ENCODE measurements around the gene CDS2. TPM values are rescaled to one million over a fixed set of nuclear protein-coding genes. Genes with fewer than 3 reads are reported as not detected.
A peak's percentile ranks its signal among the peaks of the same experiment; 100 is the strongest.

Gene CDS2
- total and polyA plus RNA-seq, 2 of the 13 experiments (the other 11 are each of a cell fraction or from before 2014, with no cell fraction given), result 81.3 to 153 TPM

DNA sequence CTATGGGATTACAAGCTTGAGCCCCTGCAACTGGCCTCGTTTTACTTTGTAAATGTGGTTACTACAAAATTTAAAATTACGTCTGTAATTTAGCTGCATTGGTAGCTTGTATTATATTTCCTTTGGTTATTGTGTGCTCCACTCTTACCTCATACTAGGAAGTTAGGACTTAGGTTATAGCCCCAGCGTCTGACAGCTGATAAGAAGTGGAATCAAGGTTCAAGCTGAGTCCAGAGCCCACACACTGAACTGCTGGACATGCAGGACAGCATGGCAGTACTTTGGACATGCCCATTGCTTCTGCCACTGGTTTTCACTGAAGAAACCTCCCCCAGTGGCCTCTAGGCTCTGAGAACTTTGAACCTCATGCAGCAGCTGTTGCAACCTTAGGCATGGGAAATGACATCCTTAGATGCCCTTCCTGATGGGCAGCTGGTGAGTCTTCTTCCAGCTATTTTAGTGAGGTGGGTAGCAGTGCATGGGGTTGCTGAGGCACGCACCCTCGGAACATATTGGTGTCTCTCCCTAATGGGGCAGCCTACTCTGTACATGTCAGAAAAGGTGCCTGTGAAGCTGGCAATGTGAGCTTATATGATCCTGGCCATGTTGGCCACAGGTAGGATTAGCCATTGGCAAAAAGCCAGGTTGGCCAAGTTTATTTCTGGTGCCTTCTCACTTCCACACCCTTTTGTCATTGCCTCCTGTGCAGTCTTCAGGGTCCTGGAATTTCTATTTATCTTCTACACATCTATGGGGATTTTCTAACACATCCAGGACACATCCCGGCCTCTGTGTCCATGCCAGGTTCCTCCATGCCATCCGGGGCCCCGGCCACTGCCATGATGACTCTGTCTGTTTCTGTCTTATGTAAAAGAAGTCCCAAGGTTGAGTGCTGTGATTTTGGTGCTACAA, 85.3 kb downstream of the CDS2 start (continued):
- TF ChIP-seq, protein P1, sequence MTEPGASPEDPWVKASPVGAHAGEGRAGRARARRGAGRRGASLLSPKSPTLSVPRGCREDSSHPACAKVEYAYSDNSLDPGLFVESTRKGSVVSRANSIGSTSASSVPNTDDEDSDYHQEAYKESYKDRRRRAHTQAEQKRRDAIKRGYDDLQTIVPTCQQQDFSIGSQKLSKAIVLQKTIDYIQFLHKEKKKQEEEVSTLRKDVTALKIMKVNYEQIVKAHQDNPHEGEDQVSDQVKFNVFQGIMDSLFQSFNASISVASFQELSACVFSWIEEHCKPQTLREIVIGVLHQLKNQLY (CRISPR knock-in tag; IDR thresholded peaks at IDR 0.05), result peak; percentile 84
- TF ChIP-seq RFXANK (CRISPR knock-in tag; IDR thresholded peaks at IDR 0.05) (no peak), KAT2B (IDR thresholded peaks at IDR 0.05; ENCODE audit: borderline replicate concordance, low read depth, low read length) (no peak), MYNN (CRISPR knock-in tag; IDR thresholded peaks at IDR 0.05; ENCODE audit: low read depth) (no peak), NCOA2 (CRISPR knock-in tag; IDR thresholded peaks at IDR 0.05) (peak; percentile 66), MED1 (CRISPR knock-in tag; IDR thresholded peaks at IDR 0.05) (peak; percentile 84), ZSCAN31 (CRISPR knock-in tag; IDR thresholded peaks at IDR 0.05; ENCODE audit: low read depth) (0 out of 2 replicates have a peak, but pooled peaks have one; percentile 53), REL (CRISPR knock-in tag; conservative IDR thresholded peaks at IDR 0.05) (no peak), EP300 (IDR thresholded peaks at IDR 0.05; ENCODE audit: low read depth in 2 of 2, low read length in 2 of 2) (peak; percentile 77 to 87), EP300 (CRISPR knock-in tag; IDR thresholded peaks at IDR 0.05; ENCODE audit: borderline replicate concordance) (peak; percentile 71; the same call in 1 of the 2 replicates), ZNF772 (CRISPR knock-in tag; IDR thresholded peaks at IDR 0.05) (0 out of 2 replicates have a peak, but pooled peaks have one; percentile 22), ZNF234 (CRISPR knock-in tag; conservative IDR thresholded peaks at IDR 0.05) (no peak), RCOR2 (CRISPR knock-in tag; IDR thresholded peaks at IDR 0.05) (peak; percentile 79), SIX1 (CRISPR knock-in tag; IDR thresholded peaks at IDR 0.05; ENCODE audit: borderline replicate concordance) (0 out of 2 replicates have a peak, but pooled peaks have one; percentile 21), MTF1 (CRISPR knock-in tag; IDR thresholded peaks at IDR 0.05) (no peak), AHR (CRISPR knock-in tag; IDR thresholded peaks at IDR 0.05) (no peak)
- TF ChIP-seq, protein P2, sequence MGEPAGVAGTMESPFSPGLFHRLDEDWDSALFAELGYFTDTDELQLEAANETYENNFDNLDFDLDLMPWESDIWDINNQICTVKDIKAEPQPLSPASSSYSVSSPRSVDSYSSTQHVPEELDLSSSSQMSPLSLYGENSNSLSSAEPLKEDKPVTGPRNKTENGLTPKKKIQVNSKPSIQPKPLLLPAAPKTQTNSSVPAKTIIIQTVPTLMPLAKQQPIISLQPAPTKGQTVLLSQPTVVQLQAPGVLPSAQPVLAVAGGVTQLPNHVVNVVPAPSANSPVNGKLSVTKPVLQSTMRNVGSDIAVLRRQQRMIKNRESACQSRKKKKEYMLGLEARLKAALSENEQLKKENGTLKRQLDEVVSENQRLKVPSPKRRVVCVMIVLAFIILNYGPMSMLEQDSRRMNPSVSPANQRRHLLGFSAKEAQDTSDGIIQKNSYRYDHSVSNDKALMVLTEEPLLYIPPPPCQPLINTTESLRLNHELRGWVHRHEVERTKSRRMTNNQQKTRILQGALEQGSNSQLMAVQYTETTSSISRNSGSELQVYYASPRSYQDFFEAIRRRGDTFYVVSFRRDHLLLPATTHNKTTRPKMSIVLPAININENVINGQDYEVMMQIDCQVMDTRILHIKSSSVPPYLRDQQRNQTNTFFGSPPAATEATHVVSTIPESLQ (CRISPR knock-in tag; conservative IDR thresholded peaks at IDR 0.05), result no peak
- TF ChIP-seq, protein P3, sequence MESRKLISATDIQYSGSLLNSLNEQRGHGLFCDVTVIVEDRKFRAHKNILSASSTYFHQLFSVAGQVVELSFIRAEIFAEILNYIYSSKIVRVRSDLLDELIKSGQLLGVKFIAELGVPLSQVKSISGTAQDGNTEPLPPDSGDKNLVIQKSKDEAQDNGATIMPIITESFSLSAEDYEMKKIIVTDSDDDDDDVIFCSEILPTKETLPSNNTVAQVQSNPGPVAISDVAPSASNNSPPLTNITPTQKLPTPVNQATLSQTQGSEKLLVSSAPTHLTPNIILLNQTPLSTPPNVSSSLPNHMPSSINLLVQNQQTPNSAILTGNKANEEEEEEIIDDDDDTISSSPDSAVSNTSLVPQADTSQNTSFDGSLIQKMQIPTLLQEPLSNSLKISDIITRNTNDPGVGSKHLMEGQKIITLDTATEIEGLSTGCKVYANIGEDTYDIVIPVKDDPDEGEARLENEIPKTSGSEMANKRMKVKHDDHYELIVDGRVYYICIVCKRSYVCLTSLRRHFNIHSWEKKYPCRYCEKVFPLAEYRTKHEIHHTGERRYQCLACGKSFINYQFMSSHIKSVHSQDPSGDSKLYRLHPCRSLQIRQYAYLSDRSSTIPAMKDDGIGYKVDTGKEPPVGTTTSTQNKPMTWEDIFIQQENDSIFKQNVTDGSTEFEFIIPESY (CRISPR knock-in tag; IDR thresholded peaks at IDR 0.05), result peak; percentile 47; the same call in 1 of the 2 replicates
- TF ChIP-seq, protein P4, sequence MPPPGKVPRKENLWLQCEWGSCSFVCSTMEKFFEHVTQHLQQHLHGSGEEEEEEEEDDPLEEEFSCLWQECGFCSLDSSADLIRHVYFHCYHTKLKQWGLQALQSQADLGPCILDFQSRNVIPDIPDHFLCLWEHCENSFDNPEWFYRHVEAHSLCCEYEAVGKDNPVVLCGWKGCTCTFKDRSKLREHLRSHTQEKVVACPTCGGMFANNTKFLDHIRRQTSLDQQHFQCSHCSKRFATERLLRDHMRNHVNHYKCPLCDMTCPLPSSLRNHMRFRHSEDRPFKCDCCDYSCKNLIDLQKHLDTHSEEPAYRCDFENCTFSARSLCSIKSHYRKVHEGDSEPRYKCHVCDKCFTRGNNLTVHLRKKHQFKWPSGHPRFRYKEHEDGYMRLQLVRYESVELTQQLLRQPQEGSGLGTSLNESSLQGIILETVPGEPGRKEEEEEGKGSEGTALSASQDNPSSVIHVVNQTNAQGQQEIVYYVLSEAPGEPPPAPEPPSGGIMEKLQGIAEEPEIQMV (CRISPR knock-in tag; IDR thresholded peaks at IDR 0.05; ENCODE audit: low read depth), result 0 out of 2 replicates have a peak, but pooled peaks have one; percentile 64
- TF ChIP-seq, protein P5, sequence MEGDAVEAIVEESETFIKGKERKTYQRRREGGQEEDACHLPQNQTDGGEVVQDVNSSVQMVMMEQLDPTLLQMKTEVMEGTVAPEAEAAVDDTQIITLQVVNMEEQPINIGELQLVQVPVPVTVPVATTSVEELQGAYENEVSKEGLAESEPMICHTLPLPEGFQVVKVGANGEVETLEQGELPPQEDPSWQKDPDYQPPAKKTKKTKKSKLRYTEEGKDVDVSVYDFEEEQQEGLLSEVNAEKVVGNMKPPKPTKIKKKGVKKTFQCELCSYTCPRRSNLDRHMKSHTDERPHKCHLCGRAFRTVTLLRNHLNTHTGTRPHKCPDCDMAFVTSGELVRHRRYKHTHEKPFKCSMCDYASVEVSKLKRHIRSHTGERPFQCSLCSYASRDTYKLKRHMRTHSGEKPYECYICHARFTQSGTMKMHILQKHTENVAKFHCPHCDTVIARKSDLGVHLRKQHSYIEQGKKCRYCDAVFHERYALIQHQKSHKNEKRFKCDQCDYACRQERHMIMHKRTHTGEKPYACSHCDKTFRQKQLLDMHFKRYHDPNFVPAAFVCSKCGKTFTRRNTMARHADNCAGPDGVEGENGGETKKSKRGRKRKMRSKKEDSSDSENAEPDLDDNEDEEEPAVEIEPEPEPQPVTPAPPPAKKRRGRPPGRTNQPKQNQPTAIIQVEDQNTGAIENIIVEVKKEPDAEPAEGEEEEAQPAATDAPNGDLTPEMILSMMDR (CRISPR knock-in tag; IDR thresholded peaks at IDR 0.05), result 0 out of 2 replicates have a peak, but pooled peaks have one; percentile 19
- TF ChIP-seq, protein P6, sequence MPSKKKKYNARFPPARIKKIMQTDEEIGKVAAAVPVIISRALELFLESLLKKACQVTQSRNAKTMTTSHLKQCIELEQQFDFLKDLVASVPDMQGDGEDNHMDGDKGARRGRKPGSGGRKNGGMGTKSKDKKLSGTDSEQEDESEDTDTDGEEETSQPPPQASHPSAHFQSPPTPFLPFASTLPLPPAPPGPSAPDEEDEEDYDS (CRISPR knock-in tag; IDR thresholded peaks at IDR 0.05), result 0 out of 2 replicates have a peak, but pooled peaks have one; percentile 26

Data from HepG2 (cell line).